NB4 (cell line): Measurements from ENCODE around the gene THRSP.
"Not testable (repeated sequence)": the region's sequence is repeated elsewhere in the genome, so short reads cannot be mapped to it uniquely, and the experiment has no call there.

ENCODE experiments used
- MYC ChIP-seq: IDR thresholded peaks from 2 replicates; pipeline ENCODE4 v1.6.1; 2011; ENCODE audit warnings: low read depth, low read length
- POLR2A ChIP-seq: IDR thresholded peaks from 2 replicates; pipeline ENCODE4 v1.6.1; 2011; ENCODE audit warnings: mild to moderate bottlenecking; ENCODE audit not compliant: insufficient read length; ENCODE audit errors: extremely low read depth
- TF ChIP-seq, protein P1 (sequence below): IDR thresholded peaks from one replicate; pipeline ENCODE4 v1.5.1; 2012; ENCODE audit warnings: low read depth, low read length

DNA sequence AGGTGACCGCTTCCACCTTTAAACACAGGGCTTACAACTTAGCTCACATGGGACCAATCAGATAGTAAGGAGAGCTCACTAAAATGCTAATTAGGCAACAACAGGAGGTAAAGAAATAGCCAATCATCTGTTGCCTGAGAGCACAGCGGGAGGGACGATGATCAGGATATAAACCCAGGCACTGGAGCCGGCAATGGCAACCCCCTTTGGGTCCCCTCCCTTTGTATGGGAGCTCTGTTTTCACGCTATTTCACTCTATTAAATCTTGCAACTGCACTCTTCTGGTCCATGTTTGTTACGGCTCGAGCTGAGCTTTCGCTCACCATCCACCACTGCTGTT lies 22.3 kb upstream of the THRSP start:
- TF ChIP-seq, protein P1, sequence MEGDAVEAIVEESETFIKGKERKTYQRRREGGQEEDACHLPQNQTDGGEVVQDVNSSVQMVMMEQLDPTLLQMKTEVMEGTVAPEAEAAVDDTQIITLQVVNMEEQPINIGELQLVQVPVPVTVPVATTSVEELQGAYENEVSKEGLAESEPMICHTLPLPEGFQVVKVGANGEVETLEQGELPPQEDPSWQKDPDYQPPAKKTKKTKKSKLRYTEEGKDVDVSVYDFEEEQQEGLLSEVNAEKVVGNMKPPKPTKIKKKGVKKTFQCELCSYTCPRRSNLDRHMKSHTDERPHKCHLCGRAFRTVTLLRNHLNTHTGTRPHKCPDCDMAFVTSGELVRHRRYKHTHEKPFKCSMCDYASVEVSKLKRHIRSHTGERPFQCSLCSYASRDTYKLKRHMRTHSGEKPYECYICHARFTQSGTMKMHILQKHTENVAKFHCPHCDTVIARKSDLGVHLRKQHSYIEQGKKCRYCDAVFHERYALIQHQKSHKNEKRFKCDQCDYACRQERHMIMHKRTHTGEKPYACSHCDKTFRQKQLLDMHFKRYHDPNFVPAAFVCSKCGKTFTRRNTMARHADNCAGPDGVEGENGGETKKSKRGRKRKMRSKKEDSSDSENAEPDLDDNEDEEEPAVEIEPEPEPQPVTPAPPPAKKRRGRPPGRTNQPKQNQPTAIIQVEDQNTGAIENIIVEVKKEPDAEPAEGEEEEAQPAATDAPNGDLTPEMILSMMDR = not testable (repeated sequence)
- not testable (repeated sequence) for TF ChIP-seq POLR2A, MYC
